Hematopoietic multipotent progenitor cell treated with erythropoietin and hydrocortisone succinate and interleukin-3 and kit ligand, for 15 days (in vitro differentiated cells): Measurements from ENCODE around the gene PDCD5.
A peak's percentile ranks its signal among the peaks of the same experiment; 100 is the strongest.
"Not testable (repeated sequence)": the region's sequence is repeated elsewhere in the genome, so short reads cannot be mapped to it uniquely, and the experiment has no call there.

Source experiments
- DNase-seq: peaks from one replicate; pipeline ENCODE4 v3.0.0-alpha.2; 2015; ENCODE audit warnings: low spot score

Gene PDCD5

DNA sequence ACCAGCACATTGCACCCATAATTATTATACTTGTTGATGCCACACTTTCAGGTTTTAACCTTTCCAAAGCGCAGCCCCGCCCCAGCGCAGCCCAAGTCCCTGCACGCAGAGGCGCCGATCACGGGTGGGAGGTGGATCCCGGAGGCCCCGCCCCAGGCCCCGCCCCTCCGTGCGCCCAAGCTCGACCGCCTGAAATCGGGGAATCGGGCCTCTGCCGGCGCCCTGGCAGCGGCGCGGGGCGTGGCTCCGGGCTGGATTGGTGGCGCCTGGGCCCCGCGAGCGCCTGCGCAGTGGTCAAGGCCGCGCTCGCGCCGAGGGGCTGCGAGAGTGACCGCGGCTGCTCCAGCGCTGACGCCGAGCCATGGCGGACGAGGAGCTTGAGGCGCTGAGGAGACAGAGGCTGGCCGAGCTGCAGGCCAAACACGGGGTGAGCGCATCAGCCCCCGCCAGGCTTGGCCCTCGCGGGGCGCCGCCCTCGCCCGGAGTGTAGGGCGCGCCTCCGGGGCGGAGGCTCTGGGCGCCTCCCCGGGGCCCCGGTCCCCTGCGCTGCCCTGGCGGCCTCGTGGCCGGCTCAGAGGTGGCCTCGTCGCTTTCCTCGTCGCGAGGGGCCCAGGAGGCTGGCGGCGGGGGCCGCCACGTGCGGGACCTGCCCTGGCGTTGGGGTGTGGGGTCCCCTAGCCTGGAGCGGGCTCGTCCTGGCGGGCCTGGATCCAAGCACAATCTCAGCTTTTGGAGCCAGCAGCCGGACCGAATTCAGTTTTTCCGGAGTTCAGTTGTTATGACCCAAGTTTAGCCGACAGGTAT is at the start of gene PDCD5:
Gene PDCD5 (plus strand): TSS at position 290 of the 804 bp plus-strand sequence. CDS start 72 bp downstream, at position 362.
- DNase-seq, result peak; percentile 86

GRCh38 chr19:32532233-32532632 is 48.8 kb upstream of the PDCD5 start:
- DNase-seq, result no peak

GRCh38 chr19:32537580-32537979 is 43.4 kb upstream of the PDCD5 start:
- DNase-seq, result no peak

DNA sequence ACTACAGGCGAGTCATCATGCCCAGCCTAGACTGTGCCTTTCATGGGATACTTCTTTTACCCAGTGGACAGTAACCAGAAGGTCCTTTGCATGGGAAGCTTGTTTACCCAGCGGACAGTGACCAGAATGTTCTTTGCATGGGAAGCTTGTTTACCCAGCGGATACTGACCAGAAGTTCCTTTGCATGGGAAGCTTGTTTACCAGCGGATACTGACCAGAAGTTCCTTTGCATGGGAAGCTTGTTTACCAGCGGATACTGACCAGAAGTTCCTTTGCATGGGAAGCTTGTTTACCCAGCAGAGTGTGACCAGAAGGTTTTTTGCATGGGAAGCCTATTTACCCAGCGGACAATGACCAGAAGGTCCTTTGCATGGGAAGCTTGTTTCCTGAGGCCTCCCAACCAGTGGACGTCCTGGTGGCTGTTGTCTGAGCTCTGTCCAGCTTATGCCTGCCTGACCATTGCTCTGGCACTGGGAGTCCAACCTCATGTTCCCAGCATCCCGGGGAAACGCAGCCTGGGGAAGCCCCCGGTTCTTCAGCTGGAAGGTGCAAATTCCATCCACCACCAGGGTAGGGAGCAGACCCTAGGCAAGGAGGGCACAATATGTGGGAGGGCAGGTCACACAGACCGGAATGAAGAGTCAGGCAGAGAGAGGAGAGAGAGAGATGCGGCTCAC is 41.6 kb upstream of the PDCD5 start:
- no peak for DNase-seq

- no peak for DNase-seq
Measured at GRCh38 chr19:32540621-32541020, 40.4 kb upstream of the PDCD5 start.

GRCh38 chr19:32541376-32541775 is 39.6 kb upstream of the PDCD5 start:
- not testable (repeated sequence) for DNase-seq

- DNase-seq, result no peak
Measured at GRCh38 chr19:32542477-32543108, 38.4 kb upstream of the PDCD5 start.

DNA sequence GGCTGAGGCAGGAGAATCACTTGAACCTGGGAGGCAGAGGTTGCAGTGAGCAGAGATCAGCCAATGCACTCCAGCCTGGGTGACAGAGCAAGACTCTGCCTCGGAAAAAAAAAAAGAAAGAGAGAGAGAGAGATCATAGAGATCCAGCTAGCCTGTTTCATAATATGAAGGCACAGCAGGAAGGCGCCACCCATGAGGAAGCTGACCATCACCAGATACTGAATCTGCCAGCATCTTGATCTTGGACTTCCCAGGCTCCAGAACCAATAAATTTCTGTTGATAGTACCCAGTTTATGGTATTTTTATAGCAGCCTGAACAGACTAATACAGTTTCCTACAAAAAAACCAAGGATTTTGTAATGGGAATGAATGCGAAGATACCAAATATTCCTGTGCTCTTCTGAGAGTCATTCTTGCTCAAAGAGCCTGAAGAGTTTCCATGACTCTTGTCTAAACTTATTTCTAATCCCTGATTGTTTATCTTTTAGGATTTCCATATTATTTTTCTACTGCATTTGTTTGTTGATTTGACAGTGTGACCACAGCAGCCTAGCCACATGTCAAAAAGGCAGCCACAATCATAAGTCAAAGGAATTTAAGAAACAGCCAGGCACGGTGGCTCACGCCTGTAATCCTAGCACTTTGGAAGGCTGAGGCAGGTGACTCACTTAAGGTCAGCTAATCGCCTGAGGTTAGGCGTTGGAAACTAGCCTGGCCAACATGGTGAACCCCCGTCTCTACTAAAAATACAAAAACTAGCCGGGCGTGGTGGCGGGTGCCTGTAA is 37.7 kb upstream of the PDCD5 start:
- DNase-seq, result no peak

DNA sequence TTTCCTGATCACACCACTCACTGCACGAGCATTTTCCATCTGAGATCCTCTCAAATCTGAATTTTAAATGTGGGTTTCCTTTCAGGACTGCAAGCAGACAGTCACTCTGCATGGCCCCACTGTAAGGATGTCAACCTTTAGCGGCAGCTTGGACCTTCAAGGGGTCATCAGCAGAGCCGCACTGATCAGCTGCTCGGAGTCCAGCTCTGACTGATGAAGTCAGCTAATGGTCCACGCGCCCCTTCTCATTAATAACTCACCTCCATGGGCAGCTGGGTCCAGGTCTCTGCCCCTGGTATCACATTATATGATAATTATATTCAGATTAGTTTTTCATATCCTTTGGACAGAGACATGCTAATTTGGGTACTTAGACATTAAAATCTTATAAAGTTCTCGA is 36.1 kb upstream of the PDCD5 start:
- no peak for DNase-seq

DNA sequence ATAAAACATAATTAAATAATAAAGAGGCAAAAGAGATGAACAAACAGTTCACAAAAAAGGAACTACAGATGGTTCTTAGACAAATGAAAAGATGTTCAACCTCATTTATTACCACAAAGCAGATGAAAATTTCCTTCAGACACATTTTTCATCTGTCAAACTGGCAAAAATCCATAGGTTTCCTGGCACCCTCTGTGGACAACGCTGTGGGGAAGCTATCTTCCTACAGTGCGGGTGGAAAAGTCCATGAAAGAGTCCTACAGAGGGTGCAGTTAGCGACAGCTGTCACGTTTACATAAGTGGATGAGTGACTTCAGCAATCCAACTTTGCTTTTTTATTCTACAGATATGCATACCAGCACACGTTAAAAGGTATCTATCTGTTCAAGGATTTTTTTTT is 30.3 kb upstream of the PDCD5 start:
- DNase-seq, result no peak

DNA sequence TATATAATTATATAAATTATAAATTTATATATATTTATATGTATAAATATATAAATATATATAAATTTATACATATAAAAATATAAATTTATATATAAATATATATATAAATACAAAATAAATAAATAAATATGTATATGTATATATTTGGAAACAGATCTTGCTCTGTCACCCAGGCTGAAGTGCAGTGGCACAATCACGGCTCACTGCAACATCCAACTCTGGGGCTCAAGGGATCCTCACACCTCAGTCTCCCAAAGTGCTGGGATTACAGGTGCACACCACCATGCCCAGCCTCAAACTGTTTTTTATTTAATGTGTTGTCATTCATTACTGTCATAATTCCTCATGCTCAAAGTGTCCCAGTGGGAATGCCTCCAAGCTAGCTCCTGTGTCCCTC is 25.2 kb upstream of the PDCD5 start:
- no peak for DNase-seq

DNA sequence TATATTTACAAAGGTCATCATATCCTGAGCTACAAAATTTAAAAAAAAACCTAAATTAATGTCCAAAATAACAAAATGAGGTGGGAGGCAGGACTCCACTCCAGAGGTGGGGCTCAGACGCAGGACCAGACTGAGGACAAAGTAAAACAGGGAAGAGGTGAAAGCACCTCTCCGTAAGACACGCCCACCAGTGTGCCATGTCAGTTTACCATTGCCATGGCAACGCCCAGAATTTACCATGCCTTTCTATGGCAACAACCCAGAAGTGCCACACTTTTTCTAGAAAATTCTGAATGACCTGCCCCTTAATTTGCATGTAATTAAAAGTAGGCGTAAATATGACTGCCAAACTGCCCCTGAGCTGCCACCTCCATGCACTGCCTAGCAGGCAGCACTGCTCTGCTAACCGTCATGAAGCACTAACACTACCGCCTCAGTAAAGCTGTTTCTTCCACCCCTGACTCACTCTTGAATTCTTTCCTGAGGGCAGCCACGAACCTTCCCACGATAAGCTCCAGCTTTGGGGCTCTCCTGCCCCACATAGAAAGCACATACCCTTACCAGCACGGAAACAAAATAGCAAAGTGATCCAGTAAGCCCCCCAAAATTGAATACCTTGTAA is 22.3 kb upstream of the PDCD5 start:
- no peak for DNase-seq

- DNase-seq, result no peak
Measured at GRCh38 chr19:32563761-32564160, 17.2 kb upstream of the PDCD5 start.

DNA sequence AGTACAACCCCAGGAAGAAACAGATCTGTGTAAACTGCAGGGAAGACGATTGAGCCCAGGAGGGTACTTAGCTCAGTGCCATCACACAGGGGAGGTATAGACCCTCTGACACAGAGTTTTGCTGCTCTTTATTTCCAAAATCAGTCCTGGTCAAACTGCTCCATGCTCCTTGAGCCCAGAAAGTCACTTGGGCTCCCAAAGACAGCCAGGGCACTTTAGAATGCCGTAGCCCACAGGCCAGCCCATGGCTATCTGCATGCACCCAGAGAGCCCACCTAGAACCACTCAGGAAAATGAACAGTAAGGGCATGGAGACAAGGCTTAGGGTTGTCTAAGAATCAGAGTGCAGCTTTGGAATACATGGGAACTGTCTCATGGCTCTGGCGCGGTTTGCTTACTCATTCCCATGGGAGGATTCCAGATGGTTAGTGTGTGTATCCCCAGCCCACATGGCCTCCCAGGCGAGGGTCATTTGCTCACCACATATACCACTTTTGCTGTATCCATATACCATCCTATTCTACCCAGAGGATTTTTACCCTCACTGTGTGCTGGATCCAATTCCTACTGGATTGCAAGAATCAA is 14.7 kb upstream of the PDCD5 start:
- DNase-seq, result no peak

DNA sequence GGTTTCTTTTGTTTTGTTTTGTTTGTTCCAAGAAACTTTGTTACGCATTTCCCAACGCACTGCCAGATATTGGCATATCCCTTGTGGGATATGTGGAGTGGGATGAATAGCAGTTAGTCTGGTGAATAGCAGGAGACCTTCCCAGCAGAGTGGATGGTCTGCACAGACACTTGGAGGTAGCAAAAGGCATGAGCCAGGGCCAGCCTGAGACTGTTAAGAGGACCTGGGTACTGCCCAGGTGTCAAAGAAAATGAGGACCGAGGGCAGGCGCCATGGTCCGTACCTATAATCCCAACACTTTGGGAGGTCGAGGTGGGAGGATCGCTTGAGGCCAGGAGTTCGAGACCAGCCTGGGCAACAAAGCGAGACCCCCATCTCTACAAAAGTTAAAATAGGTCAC is 13.5 kb upstream of the PDCD5 start:
- no peak for DNase-seq

DNA sequence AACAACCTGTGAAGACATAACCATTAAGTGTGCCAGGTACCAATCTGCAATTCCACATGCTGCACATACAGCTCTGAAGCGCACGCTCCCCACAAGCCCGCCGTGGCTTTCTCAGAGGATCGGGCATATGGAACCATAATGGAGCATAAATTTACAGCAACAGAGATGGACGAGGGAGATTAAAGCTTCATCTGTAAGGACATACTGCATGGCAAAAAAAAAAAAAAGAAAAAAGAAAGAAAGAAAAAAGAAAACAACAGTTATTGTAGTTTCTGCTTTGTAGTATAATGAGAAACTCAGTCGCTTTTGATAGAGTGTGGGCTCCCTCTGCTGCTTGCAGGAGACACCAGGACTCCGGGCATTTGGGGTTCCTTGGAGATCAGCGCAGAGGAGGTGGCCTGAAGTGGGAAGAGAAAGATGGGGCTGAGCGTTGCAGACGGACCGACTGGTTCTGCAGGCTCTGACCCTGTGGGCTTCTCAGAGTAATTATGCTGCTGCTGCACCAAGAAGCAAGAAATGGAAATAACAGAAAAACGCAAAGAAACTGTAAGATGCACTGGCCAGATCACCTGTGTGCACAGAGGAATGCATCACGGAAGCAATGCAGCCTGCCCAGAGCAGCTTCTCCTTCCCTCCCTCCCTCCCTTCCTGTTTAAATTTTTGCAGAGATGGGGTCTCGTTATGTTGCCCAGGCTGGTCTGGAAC is 10.8 kb upstream of the PDCD5 start:
- DNase-seq, result peak; percentile 16

- DNase-seq, result not testable (repeated sequence)
Measured at GRCh38 chr19:32571471-32572075, 9.4 kb upstream of the PDCD5 start.

DNA sequence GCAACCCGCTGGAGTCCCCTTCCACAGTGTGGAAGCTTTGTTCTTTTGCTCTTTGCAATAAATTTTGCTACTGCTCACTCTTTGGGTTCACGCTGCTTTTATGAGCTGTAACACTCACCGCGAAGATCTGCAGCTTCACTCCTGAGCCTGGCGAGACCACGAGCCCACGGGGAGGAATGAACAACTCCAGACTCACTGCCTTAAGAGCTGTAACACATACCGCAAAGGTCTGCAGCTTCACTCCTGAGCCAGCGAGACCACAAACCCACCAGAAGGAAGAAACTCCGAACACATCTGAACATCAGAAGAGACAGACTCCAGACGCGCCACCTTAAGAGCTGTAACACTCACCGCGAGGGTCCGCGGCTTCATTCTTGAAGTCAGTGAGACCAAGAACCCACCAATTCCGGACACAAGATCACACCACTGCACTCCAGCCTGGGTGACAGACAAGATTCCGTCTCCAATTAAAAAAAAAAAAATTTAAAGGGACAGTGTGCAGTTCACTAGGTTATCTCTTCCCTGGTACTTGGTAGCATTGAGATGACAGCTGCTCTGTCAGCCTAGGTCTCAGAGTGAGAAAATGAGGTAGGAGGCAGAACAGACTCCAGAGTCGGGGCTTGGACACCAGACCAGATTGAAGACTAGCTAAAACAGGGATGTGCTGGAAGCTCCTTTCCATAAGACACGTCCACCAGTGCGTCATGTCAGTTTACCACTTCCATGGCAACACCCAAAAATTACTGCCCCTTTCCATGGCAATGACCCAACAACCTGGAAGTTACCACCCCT is 8.1 kb upstream of the PDCD5 start:
- not testable (repeated sequence) for DNase-seq

- DNase-seq, result no peak
Measured at GRCh38 chr19:32573492-32573794, 7.5 kb upstream of the PDCD5 start.

DNA sequence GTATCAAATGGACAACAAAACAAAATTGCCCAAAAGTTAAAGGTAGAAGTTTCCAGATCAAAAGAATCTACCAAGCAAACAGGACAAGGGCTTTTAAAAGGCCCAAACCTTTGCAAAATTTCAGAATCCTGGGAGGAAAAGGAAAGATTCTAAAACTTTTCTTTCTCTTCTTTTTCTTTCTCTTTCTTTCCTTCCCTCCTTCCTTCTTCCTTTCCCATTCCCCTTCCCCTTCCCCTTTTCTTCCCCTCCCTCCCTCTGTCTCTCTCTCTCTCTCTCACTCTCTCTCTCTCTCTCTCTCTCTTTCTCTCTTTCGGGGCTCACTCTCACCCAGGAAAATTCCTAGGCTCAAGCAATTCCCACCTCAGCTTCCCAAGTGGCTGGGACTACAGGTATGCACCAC is 4.2 kb upstream of the PDCD5 start:
- DNase-seq, result no peak
